Measurements from ENCODE around the gene CYB561D1. TPM values are rescaled to one million over a fixed set of nuclear protein-coding genes. Genes with fewer than 3 reads are reported as not detected.

CYB561D1 gene
- polyA plus RNA-seq, 4 donors: 6.1 to 9.7 (median 8.2) TPM

- DNase-seq (ENCODE audit: low read depth in 4 of 4, low spot score in 3 of 4): no peak
Measured at GRCh38 chr1:109499661-109500536, 6.0 kb downstream of the CYB561D1 start.

- DNase-seq (ENCODE audit: low read depth in 4 of 4, low spot score in 3 of 4): no peak
Measured at GRCh38 chr1:109500941-109501381, 7.1 kb downstream of the CYB561D1 start.

GRCh38 chr1:109501644-109502363 lies 7.9 kb downstream of the CYB561D1 start:
- DNase-seq (ENCODE audit: low read depth in 4 of 4, low spot score in 3 of 4): no peak

- no peak for DNase-seq (ENCODE audit: low read depth in 4 of 4, low spot score in 3 of 4)
Measured at GRCh38 chr1:109502364-109502851, 8.5 kb downstream of the CYB561D1 start.

GRCh38 chr1:109503935-109504334 lies 10.0 kb downstream of the CYB561D1 start:
- no peak for DNase-seq (ENCODE audit: low read depth in 4 of 4, low spot score in 3 of 4)

- no peak for DNase-seq (ENCODE audit: low read depth in 4 of 4, low spot score in 3 of 4)
Measured at GRCh38 chr1:109504974-109505373, 11.1 kb downstream of the CYB561D1 start.

- no peak for DNase-seq (ENCODE audit: low read depth in 4 of 4, low spot score in 3 of 4)
Measured at GRCh38 chr1:109508001-109508872, 14.3 kb downstream of the CYB561D1 start.

- DNase-seq (ENCODE audit: low read depth in 4 of 4, low spot score in 3 of 4): no peak
Measured at GRCh38 chr1:109508873-109509175, 14.9 kb downstream of the CYB561D1 start.

GRCh38 chr1:109509176-109510134 lies 15.6 kb downstream of the CYB561D1 start, which contains the start of gene AMIGO1:
TSS of gene AMIGO1 (minus strand) at chr1:109509727. CDS start at chr1:109508912, 815 bp downstream.
- DNase-seq (ENCODE audit: low read depth in 4 of 4, low spot score in 3 of 4): no peak

- DNase-seq (ENCODE audit: low read depth in 4 of 4, low spot score in 3 of 4): no peak
Measured at GRCh38 chr1:109513110-109513710, 19.3 kb downstream of the CYB561D1 start.

- DNase-seq (ENCODE audit: low read depth in 4 of 4, low spot score in 3 of 4): no peak
Measured at GRCh38 chr1:109514846-109515245, 21.0 kb downstream of the CYB561D1 start.

- no peak for DNase-seq (ENCODE audit: low read depth in 4 of 4, low spot score in 3 of 4)
Measured at GRCh38 chr1:109516872-109517271, 23.0 kb downstream of the CYB561D1 start.

- no peak for DNase-seq (ENCODE audit: low read depth in 4 of 4, low spot score in 3 of 4)
Measured at GRCh38 chr1:109517337-109517736, 23.4 kb downstream of the CYB561D1 start.

GRCh38 chr1:109521002-109521951 lies 27.4 kb downstream of the CYB561D1 start:
- no peak for DNase-seq (ENCODE audit: low read depth in 4 of 4, low spot score in 3 of 4)

GRCh38 chr1:109522026-109522425 lies 28.1 kb downstream of the CYB561D1 start:
- no peak for DNase-seq (ENCODE audit: low read depth in 4 of 4, low spot score in 3 of 4)

GRCh38 chr1:109523706-109524105 lies 29.8 kb downstream of the CYB561D1 start:
- no peak for DNase-seq (ENCODE audit: low read depth in 4 of 4, low spot score in 3 of 4)

- no peak for DNase-seq (ENCODE audit: low read depth in 4 of 4, low spot score in 3 of 4)
Measured at GRCh38 chr1:109527098-109527811, 33.4 kb downstream of the CYB561D1 start.

All from left renal pelvis (tissue), 4 donors.